Head of caudate nucleus (tissue), 42 donors: Measurements from ENCODE around the gene CYBA.

Experiments used
- DNase-seq, 42 donors: peaks; one replicate each; pipeline versions ENCODE4 v3.0.0 to v3.0.0-alpha.2; 2020 to 2021; ENCODE audit warnings: mixed read lengths in 7 of 42
- intact Hi-C: fragments of 100-400 bp; cut with DNase I; formaldehyde crosslinking; loops from one replicate; pipeline ENCODE4 v1.15.0; 2022

The CYBA gene

DNA sequence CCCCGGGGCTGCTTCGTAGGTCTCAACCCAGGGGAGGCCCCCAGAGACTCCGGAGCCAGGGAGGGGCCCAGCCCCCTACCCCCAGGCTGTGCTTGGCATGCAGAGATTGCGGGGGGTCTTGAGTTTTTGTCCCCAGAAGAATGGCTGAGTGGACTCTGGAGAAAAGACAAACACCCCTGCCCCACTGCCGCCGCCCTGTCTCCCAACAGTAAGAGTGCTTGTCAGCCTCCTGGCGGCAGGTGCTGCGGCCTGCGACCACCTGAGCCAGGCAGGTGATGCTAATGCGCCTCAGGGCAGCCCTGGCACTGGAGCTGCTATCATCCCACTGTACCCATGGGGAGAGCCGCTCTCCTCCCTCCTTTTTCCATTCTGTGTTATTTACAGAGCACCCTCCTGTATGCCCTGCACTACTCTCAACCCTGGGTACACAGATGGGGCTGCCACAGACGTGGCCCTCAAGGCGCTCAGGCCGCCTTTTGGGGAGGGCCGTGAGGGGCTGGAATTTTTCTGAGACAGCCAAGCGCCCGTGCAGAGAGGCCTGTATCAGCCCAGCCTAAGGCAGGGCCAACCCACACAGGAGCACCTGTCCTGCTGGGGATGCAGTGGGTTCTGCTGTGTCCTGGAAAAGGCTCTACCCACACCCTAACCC is 15.1 kb downstream of the CYBA start:
- DNase-seq, result no peak
- intact Hi-C loops, result no loop called here

GRCh38 chr16:88634994-88635670 is 15.7 kb downstream of the CYBA start:
- no peak for DNase-seq
- intact Hi-C loops, result no loop called here

GRCh38 chr16:88634141-88634993 is 16.5 kb downstream of the CYBA start:
- DNase-seq, result peak in 1 of 42 donors; percentile 26

GRCh38 chr16:88633684-88634140 is 17.1 kb downstream of the CYBA start:
- intact Hi-C loops, result no loop called here
- peak in 12 of 42 donors; percentile 7 to 61 (median 27) for DNase-seq

More at GRCh38 chr16:88634141-88634993, 16.5 kb downstream of the CYBA start:
- intact Hi-C loops, result no loop called here

DNA sequence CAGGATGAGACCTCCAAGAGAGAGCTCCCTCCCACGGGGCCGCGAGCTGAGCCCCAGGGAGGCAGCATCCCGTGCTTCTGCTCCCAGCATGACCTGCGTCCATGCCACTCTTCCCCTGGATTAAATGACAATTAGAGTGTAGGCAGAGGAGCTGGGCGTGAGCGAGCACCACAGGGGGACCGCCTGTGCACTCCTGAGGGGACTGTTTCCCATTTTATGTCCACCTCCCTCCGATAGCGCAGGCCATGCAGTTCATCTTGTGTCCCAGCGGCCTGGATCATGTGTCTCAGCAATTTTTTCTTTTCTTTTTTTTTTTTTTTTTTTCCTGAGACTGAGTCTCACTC is 18.3 kb downstream of the CYBA start:
- intact Hi-C loops, result no loop called here
- DNase-seq, result no peak

DNA sequence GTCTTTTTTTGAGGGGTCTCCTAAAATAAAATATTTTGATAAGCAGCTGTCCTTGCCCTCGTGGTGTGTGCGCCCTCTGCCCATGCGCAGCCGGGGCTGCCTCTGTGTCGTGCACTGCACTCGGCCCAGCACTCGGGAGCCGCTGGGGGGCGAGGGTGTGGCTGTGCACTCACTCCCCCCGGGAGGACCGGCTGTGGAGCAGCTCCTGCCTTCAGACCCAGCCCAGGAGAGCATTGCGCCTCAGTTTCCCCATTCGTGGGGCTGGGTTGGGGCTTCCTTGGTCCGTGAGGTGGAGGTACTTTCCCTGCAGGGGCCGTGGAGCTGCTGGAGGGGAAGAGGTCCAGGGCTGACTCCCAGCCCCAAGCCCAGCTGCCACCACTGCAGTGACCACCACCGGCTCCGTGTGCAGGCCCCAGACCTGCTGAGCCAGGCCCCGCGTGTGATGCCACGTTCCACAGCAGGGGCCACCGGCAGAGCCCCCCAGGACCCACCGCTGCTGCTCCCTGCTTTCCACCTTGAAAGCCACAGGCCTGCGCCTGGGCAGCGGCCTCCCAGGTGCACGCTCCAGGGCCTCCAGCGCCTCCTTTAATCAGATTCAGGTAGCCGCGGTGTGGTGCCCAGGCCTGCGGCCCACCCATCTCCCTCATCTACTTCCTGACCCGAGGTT is 18.8 kb downstream of the CYBA start:
- DNase-seq, result no peak
- intact Hi-C loops, result no loop called here

DNA sequence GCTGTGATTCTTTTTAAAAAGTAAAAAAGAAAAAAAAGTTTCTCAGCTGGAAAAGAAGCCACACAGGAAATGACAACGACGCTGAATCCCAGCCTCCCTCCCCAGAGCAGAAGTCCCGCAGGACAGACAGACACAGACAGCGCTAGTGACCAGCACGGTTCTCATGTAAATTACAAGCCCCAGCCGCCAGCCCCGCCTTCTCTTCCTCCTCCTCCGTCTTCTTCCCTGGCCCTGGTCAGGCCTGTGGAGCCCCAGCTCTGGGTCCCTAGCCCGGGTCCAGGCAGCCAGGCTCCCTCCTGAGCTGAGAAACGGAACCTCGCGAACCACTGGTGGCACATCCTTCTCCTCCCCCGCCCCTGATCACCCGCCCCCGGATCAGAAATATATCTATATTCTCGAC is 19.5 kb downstream of the CYBA start:
- DNase-seq, result no peak
- intact Hi-C loops, result no loop called here

GRCh38 chr16:88630941-88631340 is 19.9 kb downstream of the CYBA start:
- no peak for DNase-seq

DNA sequence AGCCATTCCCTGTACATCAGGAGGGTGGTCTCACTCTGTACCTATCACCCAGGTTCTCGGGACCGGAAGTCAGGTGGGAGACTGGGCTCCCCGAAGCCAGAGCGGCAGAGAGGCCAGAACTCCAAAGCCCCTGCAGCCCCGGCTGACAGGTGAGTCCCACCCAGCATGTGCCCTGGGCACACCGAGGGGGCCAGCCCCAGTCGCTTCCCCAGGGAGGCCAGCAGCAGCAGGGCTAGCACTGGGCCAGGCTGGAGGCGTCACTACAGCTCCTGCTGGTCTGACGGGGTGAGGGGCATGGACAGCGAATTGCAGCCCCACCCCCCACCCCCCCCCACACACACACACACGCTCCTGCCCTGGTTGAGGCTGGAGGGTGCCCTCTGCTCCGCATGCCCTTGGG is 20.4 kb downstream of the CYBA start:
- no peak for DNase-seq
- intact Hi-C loops, result no loop called here

More at GRCh38 chr16:88630941-88631340, 19.9 kb downstream of the CYBA start:
- intact Hi-C loops, result no loop called here

DNA sequence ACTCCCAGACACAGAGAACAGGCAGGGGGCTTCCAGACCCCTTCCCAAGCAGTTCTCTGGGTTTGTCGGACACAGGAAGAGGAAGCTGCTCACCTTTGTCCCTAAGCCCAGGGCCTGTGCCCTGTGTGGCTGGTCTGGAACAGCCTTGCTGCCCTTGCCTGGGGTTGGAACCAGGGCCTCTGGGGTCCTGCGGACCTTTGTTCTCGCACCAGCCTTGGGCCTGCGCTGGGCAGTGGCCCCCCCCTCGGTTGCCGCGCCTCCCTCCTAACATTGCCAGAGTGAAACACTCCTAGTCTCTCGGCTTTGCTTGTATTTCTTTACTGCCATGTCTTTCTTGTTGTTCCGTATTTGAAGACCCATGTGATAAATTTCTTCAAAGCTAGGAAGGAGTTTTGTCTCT is 21.0 kb downstream of the CYBA start:
- intact Hi-C loops, result no loop called here
- no peak for DNase-seq

DNA sequence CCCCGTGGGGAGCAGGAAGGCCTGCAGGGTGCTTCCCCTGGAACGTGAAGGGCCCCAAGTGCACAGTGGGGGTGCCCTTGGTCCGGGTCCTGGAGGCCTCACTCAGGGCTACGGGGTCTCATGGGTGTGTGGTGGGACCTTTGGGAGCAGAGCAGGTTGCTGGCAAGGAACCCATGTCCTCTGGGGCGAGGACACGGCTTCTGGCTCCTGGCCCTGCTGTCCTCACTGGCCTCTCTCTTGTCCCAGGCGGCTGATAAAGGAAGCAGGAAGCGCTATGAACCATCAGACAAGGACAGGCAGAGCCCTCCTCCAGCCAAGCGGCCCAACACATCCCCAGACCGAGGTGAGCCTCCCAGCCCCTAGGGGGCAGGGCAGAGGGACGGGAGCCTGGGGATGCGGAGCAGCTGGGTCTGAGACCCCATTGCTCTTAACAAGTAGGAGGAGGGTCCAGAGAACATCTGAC is 22.3 kb downstream of the CYBA start:
- DNase-seq, result no peak
- intact Hi-C loops, result no loop called here

DNA sequence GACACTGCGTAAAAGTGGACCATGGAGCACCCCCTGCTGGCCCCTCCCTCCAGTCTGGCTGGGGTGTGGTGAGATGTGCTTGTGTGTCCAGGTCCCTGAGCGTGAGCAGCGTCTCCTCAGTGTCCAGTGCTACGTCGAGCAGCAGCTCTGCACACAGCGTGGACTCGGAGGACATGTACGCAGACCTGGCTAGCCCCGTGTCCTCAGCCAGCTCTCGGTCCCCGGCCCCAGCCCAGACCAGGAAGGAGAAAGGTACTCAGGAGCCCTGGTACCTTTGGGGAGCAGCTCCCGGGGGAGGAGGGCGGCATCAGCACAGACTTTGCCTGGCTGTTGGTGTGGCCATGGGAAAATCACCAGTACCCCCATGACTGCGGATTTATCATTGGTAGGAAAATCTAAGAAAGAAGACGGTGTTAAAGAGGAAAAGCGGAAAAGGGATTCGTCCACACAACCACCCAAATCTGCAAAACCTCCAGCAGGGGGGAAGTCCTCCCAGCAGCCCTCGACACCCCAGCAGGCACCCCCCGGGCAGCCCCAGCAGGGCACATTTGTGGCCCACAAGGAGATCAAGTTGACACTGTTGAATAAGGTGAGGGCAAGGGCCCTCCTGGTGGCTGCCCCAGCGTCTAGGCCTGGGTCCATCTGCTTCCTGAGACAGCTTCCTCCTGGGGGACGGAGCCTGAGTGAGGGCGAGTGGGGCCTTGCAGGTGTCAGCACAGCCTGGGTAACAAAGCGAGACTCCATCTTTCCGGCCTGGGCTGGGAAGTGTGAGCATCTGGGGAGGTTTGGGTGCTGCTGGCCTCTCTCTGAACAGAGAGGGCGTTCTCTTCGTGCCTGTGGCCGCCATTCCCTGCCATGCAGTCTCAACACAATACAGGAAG is 23.1 kb downstream of the CYBA start:
- intact Hi-C loops, result no loop called here
- no peak for DNase-seq

- DNase-seq, result no peak
- intact Hi-C loops, result no loop called here
Observed at GRCh38 chr16:88626646-88627045, 24.2 kb downstream of the CYBA start.

- intact Hi-C loops, result no loop called here
- no peak for DNase-seq
Observed at GRCh38 chr16:88624977-88625576, 25.8 kb downstream of the CYBA start.

DNA sequence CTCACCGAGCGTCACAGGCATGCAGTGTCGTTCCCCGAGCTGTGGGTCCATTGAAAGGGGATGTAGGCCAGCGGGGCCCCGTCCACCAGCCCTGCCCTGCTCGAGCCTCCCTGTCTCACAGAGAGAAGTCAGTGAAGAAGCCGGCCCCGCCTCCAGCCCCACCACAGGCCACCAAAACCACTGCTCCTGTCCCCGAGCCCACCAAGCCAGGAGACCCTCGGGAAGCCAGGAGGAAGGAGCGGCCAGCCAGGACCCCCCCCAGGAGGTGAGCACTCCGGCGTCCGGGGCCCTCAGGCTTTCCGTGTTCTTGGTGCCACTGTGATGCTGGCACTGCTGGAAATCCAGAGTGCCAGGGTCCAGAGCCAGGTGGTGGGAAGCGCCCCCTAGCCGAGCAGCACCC is 26.4 kb downstream of the CYBA start:
- intact Hi-C loops, result no loop called here
- DNase-seq, result no peak

DNA sequence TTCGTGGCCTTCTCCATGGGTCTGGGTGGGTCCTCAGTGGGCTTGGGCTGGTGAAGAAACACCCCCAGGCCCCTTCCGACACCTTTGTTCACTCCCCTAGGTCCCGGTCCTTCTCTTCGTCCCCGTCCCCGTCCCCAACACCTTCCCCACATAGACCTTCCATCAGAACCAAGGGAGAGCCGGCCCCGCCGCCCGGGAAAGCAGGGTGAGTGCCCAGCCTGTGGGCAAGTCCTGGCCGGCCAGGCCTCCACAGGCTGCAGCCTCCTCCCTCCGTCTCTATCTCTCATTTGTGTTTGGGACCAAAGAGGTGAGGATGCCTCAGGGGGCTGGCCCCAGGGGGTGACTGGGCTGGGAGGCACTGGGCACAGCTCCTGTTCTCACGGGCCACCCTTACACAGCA is 27.0 kb downstream of the CYBA start:
- intact Hi-C loops, result no loop called here
- DNase-seq, result no peak

GRCh38 chr16:88622866-88623265 is 28.0 kb downstream of the CYBA start:
- DNase-seq, result peak; percentile 62 to 95 (median 84)
- intact Hi-C loops, result no loop called here

GRCh38 chr16:88622125-88622524 is 28.7 kb downstream of the CYBA start:
- intact Hi-C loops, result no loop called here
- DNase-seq, result no peak
